Tibial nerve (tissue), 4 donors: Measurements from ENCODE around the gene ARHGAP26.

Experiments
- CTCF ChIP-seq, 5 experiments: fragments of 200-600 bp in 3 of 5; fragments of 450-650 bp in 2 of 5; sonication (generic) in 3 of 5; IDR thresholded peaks; one replicate each; pipeline ENCODE4 v1.5.1; 2016 to 2019; ENCODE audit warnings: antibody characterized with exemption in 5 of 5, mild to moderate bottlenecking in 3 of 5, moderate library complexity in 2 of 5
- EP300 ChIP-seq, 2 donors: sonication (generic); formaldehyde crosslinking; IDR thresholded peaks; one replicate each; pipeline ENCODE4 v1.6.1; 2017; ENCODE audit warnings: antibody characterized with exemption in 2 of 2, mild to moderate bottlenecking in 1 of 2
- POLR2A ChIP-seq, 2 donors: fragments of 450-650 bp; IDR thresholded peaks; one replicate each; pipeline ENCODE4 v1.6.1; 2017; ENCODE audit warnings: antibody characterized with exemption in 2 of 2, mild to moderate bottlenecking in 2 of 2, moderate library complexity in 2 of 2

- TF ChIP-seq CTCF (IDR thresholded peaks at IDR 0.05) (no peak), POLR2A (IDR thresholded peaks at IDR 0.05) (no peak), EP300 (IDR thresholded peaks at IDR 0.05) (no peak)
Measured at GRCh38 chr5:142863856-142864255, 93.7 kb downstream of the ARHGAP26 start.
